IPS-20b (cell line): ENCODE measurements around the gene DRAP1.

Experiments used
- H3K27ac ChIP-seq: one replicate; pipeline ENCODE4 v1.5.1; 2013; ENCODE audit warnings: low read length
- H3K27me3 ChIP-seq: 2 replicates; pipeline ENCODE4 v1.6.1; 2013; ENCODE audit warnings: mild to moderate bottlenecking, low read length, inconsistent platforms; ENCODE audit not compliant: insufficient read depth
- H3K36me3 ChIP-seq: 2 replicates; pipeline ENCODE4 v1.6.1; 2013; ENCODE audit warnings: low read depth, mild to moderate bottlenecking, inconsistent platforms, low read length, moderate library complexity; ENCODE audit not compliant: insufficient read depth
- H3K4me1 ChIP-seq: 2 replicates; pipeline ENCODE4 v1.6.1; 2013; ENCODE audit warnings: mild to moderate bottlenecking, control low read depth, inconsistent platforms, low read length, moderate library complexity; ENCODE audit not compliant: insufficient read depth
- H3K4me3 ChIP-seq: 2 replicates; pipeline ENCODE4 v1.5.1; 2013; ENCODE audit warnings: mild to moderate bottlenecking, low read length, inconsistent platforms
- H3K9ac ChIP-seq: 2 replicates; pipeline ENCODE4 v1.6.1; 2013; ENCODE audit warnings: low read depth, mild to moderate bottlenecking, inconsistent platforms, low read length, moderate library complexity
- H3K9me3 ChIP-seq: 2 replicates; pipeline ENCODE4 v1.6.1; 2013; ENCODE audit warnings: mild to moderate bottlenecking, low read depth, low read length, inconsistent platforms; ENCODE audit not compliant: insufficient read depth

DRAP1 gene

DNA sequence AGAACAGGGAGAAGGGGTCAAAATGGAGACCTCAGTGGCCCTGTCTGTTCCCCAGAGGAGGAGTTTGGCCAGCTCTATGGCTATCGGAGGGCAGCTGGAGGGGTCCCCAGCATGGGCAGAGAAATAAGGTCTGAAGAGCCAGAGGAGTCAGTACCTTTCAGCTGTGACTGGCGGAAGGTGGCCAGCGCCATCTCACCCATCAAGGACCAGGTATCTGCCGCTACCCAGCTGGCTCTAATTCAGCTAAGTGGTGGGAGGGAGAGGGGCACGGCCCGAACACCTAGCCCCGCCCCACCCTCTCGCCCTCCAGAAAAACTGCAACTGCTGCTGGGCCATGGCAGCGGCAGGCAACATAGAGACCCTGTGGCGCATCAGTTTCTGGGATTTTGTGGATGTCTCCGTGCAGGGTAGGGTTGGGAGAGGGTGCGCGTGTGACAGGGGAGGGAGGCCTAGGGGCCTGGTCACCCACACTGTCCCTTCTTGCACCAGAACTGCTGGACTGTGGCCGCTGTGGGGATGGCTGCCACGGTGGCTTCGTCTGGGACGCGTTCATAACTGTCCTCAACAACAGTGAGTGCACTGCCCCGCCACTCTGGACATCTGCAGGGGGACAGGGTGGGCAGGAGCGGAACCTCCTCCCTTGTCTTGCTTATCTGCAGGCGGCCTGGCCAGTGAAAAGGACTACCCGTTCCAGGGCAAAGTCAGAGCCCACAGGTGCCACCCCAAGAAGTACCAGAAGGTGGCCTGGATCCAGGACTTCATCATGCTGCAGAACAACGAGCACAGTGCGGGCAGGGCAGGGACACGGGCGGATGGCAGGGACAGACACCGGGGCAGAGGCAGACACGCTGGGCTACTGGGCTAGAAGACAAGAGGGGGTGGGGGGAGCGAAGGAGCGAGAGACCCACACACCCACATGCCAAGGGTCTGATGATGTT is 36.8 kb upstream of the DRAP1 start:
- Histone ChIP-seq H3K27me3 (no peaks in the 10 kb centered on the region), H3K9ac (no peak overlapping the region), H3K36me3 (peaks cover 52% of the 10 kb centered on the region), H3K4me1 (no peaks in the 10 kb centered on the region), H3K4me3 (no peak overlapping the region), H3K9me3 (no peaks in the 10 kb centered on the region), H3K27ac (no peak overlapping the region)

DNA sequence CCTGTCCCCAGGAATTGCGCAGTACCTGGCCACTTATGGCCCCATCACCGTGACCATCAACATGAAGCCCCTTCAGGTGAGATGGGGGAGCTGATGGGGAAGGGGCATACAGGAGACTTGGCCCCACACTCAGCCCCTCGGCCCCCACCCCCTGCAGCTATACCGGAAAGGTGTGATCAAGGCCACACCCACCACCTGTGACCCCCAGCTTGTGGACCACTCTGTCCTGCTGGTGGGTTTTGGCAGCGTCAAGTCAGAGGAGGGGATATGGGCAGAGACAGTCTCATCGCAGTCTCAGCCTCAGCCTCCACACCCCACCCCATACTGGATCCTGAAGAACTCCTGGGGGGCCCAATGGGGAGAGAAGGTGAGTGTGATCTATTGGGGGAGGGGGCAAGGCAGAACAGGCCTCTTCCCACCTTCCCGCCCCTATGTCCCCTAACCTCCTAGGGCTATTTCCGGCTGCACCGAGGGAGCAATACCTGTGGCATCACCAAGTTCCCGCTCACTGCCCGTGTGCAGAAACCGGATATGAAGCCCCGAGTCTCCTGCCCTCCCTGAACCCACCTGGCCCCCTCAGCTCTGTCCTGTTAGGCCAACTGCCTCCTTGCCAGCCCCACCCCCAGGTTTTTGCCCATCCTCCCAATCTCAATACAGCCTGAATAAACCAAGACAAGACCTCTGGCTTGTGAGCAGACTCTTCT is 36.0 kb upstream of the DRAP1 start:
- no peaks in the 10 kb centered on the region for H3K9me3 ChIP-seq
- H3K4me3 ChIP-seq = no peak overlapping the region
- H3K27ac ChIP-seq = no peak overlapping the region
- peaks cover 52% of the 10 kb centered on the region for H3K36me3 ChIP-seq
- H3K9ac ChIP-seq = no peak overlapping the region
- H3K4me1 ChIP-seq = no peaks in the 10 kb centered on the region
- no peaks in the 10 kb centered on the region for H3K27me3 ChIP-seq

DNA sequence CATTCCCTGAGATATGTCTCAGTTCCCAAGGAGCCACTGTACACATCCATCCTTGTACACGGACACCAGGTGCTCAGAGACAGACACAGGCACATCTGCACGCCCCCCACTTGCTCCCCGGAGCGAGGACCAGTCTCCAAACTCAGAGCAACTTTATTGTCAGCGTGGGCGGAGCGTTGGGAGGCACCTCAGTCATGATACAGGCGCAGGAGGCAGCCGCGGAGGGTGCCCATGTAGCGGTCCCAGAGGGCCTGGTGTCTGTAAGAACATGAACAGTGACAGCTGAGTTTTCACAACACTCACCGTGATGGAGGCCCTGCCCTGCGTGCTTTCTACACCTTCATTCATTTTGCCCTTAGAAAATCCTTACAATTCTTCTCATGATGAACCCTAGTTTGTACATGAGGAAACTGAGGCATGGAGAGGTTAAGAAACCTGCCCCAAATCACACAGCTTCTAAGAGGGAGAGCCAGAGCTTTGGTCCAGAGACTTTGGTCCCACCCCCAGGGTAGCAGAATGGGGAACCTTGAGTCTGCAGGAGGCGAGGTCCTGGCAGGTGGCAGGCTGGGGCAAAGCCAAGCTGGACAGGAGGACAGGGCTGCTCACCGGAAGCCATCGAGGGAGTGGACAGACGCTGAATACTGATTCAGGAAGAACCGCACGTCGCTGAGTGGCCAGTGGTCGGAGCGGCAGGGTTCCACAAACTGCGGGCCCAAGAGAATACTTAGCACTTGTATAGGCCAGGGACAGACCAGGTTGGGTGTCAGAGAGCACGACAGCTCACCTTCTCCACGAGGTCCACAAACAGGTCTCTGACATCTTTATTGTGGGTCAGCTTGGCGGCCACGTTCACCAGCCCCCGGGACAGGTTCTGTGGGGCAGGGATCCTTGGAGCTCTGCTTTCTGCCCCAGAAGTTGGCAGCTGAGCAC is 35.2 kb upstream of the DRAP1 start:
- no peaks in the 10 kb centered on the region; the same call in 1 of the 2 replicates for H3K4me1 ChIP-seq
- H3K9me3 ChIP-seq = no peaks in the 10 kb centered on the region
- H3K27ac ChIP-seq = no peak overlapping the region
- peaks cover 4% of the 10 kb centered on the region; the same call in 1 of the 2 replicates for H3K27me3 ChIP-seq
- H3K36me3 ChIP-seq = peaks cover 52% of the 10 kb centered on the region
- no peak overlapping the region for H3K4me3 ChIP-seq
- H3K9ac ChIP-seq = no peak overlapping the region

DNA sequence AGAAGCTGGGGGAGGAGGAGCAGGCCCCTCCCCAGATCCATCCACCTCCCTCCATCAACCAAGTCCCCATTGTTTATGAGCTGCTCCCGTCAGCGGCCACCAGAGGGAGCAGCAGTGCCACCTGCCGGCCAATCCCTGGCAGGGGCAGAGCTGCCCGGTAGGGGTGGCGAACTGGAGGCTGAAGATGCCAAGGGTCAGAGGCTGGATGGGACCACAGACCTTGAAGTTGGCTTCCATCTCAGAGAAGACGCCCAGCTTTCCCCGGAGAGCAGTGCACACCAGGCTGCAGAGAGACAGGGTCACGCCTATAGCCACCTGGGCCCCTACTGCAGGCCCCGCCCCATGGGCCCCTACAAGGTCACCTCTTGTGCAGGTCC is 34.5 kb upstream of the DRAP1 start:
- Histone ChIP-seq H3K27ac (no peak overlapping the region), H3K4me3 (no peak overlapping the region), H3K9me3 (no peaks in the 10 kb centered on the region), H3K27me3 (peaks cover 11% of the 10 kb centered on the region), H3K36me3 (peaks cover 52% of the 10 kb centered on the region), H3K4me1 (peaks cover 3% of the 10 kb centered on the region; the same call in 1 of the 2 replicates), H3K9ac (no peak overlapping the region)

DNA sequence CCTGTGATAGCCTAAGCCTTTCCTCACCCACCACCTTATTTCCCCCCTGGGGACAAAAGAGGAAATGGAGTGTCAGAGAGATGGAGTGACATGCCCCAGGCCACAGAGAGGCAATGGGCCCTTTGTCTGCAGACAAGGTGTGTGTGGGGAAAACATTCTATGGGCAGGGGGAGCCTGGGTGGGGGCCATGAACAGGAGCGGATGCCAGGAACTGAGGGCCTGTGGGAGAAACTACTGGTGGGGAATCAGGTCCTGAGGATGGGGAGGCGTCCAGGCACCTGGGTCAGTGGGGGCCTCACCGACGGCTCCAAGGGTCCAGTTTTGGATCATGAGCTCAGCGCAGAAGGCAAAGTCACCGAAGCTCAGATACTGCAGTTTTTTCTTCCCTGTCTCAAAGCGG is 34.0 kb upstream of the DRAP1 start:
- H3K27ac ChIP-seq = no peak overlapping the region
- peaks cover 52% of the 10 kb centered on the region for H3K36me3 ChIP-seq
- no peaks in the 10 kb centered on the region for H3K9me3 ChIP-seq
- no peak overlapping the region for H3K4me3 ChIP-seq
- H3K4me1 ChIP-seq = peaks cover 8% of the 10 kb centered on the region; the same call in 1 of the 2 replicates
- no peak overlapping the region for H3K9ac ChIP-seq
- H3K27me3 ChIP-seq = peaks cover 16% of the 10 kb centered on the region

DNA sequence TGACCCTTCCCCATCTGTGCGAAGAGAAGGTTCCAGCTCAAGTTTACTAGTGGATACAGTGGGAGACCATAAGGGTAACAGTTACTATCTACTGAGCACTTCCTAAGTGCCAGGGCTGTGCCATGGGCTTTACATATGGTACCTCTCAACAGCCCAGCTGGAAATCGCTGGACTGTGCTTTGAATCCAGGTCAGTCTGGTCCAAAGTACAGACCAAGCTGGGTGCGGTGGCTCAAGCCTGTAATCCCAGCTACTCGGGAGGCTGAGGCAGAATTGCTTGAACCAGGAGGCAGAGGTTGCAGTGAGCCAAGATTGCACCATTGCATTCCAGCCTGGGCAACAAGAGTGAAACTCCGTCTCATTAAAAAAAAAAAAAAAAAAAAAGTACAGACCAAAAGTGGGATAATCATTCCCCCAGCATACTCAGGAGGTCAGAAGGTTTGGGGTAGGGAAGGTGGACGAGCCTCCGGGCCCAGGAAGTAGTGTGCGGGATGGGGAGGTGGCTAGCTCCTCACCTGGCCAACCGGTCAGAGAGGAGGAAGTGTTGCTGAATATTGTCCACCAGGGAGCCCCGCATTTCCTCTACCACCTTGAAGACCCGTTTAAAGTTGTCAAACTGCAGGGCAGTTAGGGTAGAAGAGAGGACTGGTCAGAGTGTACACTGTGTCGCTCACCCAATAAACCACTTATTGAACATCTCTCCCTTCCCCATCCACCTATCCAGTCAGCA is 33.3 kb upstream of the DRAP1 start:
- no peak overlapping the region for H3K27ac ChIP-seq
- no peaks in the 10 kb centered on the region for H3K9me3 ChIP-seq
- no peak overlapping the region for H3K4me3 ChIP-seq
- H3K4me1 ChIP-seq = peaks cover 8% of the 10 kb centered on the region; the same call in 1 of the 2 replicates
- peaks cover 52% of the 10 kb centered on the region for H3K36me3 ChIP-seq
- no peak overlapping the region for H3K9ac ChIP-seq
- peaks cover 17% of the 10 kb centered on the region for H3K27me3 ChIP-seq

DNA sequence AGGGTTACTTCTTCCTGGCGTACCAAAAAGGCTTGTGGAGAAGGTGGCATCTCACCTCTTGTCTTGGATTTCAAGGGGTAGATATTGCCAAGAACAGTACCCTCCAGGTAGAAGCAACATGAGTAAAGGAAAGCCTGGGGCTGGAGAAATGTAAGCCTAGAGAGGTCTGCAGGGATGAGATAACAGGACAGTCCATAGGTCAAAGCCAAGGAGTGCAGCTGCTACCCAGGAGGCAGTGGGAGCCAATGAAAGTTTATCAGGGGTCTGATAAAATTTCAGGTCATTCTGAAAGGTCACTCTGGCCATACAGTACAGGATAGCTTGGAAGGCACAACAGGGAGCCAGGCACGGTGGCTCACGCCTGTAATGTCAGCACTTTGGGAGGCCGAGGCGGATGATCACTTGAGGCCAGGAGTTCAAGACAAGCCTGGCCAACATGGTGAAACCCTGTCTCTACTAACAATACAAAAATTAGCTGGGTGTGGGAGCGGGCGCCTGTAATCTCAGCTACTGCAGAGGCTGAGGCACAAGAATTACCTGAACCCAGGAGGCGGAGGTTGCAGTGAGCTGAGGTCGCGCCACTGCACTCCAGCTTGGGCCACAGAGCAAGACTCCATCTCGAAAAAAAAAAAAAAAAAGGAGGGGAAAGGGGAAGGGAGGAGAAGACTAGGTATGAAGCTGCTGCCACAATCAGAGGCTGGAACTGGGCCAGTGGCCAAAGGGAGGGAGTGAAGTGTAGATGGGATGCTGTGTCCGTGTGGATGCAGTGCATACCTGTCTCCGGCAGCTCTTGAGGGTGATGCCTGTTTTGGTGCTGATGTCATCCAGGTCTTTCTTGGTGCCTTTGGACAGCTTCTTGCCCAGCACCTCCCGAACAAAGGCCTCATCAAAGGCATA is 32.2 kb upstream of the DRAP1 start:
- peak overlapping the region; percentile 79 for H3K4me3 ChIP-seq
- H3K36me3 ChIP-seq = peaks cover 48% of the 10 kb centered on the region
- peaks cover 27% of the 10 kb centered on the region for H3K27me3 ChIP-seq
- H3K4me1 ChIP-seq = peaks cover 10% of the 10 kb centered on the region; the same call in 1 of the 2 replicates
- H3K9ac ChIP-seq = peak overlapping the region; percentile 80; the same call in 1 of the 2 replicates
- no peaks in the 10 kb centered on the region for H3K9me3 ChIP-seq
- no peak overlapping the region for H3K27ac ChIP-seq

DNA sequence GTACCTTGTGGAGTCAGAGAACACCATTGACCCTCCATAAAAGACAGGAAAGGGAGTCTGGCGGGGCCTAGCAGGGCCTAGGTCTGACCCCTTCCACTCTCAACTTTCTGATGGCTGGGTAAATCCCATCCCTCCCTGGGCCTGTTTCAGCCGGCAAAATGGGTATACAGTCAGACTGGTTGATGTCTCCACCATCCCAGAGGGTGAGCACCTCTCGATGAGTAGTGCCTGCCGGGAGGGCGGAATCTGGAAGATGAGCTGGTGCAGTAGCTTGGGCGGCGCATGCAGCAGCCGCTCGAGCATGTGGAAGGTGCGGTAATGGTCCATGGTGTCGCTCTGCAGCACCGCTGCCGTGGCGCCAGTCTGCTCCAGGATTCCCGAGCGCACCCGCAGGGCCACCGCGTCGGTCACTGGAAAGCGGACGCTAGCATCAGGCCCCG is 31.5 kb upstream of the DRAP1 start:
- H3K36me3 ChIP-seq = peaks cover 41% of the 10 kb centered on the region
- peak overlapping the region; percentile 79 for H3K4me3 ChIP-seq
- H3K27ac ChIP-seq = no peak overlapping the region
- H3K9ac ChIP-seq = peak overlapping the region; percentile 80; the same call in 1 of the 2 replicates
- H3K4me1 ChIP-seq = peaks cover 12% of the 10 kb centered on the region; the same call in 1 of the 2 replicates
- peaks cover 27% of the 10 kb centered on the region for H3K27me3 ChIP-seq
- no peaks in the 10 kb centered on the region for H3K9me3 ChIP-seq

DNA sequence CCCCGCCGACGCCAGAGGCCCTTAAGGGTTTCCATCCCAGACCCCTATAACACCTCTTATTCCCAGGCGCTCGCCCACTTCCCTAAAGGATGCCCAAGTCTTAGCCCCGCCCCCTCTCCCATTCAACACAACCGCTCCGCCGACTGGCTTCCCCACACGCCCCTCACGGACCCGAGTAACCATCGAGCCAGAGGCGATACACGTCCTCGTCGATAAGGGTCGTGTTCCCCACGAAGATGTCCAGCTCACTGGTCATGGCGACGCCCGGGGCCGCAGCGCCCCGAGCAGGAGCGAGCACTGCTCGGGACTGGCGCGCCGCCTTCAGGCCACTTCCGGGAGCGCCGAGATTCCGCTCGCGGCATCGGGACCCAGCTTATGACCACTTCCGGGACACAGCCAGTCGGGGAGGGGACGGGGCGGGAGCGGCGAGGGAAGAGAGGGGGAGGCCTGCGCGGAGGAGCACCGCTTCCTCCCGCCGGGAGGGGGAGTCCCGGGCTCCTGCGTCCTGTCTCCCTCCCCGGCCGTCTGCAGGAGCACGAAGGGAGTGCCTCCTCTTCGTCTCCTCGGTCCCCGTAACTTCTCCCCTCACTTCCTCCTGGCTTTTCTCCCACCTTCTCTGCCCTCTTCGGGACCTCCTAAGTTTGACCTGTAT is 30.9 kb upstream of the DRAP1 start, which contains the start of gene FIBP:
Gene FIBP (minus strand): TSS at position 309 of the 652 bp plus-strand sequence. CDS start 53 bp downstream, at position 256.
- peaks cover 12% of the 10 kb centered on the region; the same call in 1 of the 2 replicates for H3K4me1 ChIP-seq
- H3K4me3 ChIP-seq = peak within 1 kb of the TSS; percentile 79
- H3K9me3 ChIP-seq = no peaks in the 10 kb centered on the region
- H3K27me3 ChIP-seq = peaks cover 27% of the 10 kb centered on the region
- peak within 1 kb of the TSS; percentile 79 for H3K27ac ChIP-seq
- H3K9ac ChIP-seq = peak within 1 kb of the TSS; percentile 82; the same call in 1 of the 2 replicates
- peaks cover 36% of the 10 kb centered on the region for H3K36me3 ChIP-seq
